CD4-positive, alpha-beta T cell (primary cell): Measurements from ENCODE around the gene LZTS3. TPM values are rescaled to one million over a fixed set of nuclear protein-coding genes. Genes with fewer than 3 reads are reported as not detected.
"Not testable (repeated sequence)": the region's sequence is repeated elsewhere in the genome, so short reads cannot be mapped to it uniquely, and the experiment has no call there.

Source experiments
- ATAC-seq: fragments of 200-7000 bp; cut with Tn5 transposase; one replicate; pipeline ENCODE4 v1.10.0; 2022; ENCODE audit warnings: mild to moderate bottlenecking; ENCODE audit not compliant: poor library complexity
- CTCF ChIA-PET: fragments of 350-600 bp; sonication (Branson Sonifier 250); formaldehyde crosslinking; loops from one replicate; lab custom pipeline; 2021; ENCODE audit warnings: antibody characterized with exemption, inconsistent platforms; lab: Charles Lee
- POLR2A ChIA-PET: fragments of 350-600 bp; sonication (Branson Sonifier 250); formaldehyde crosslinking; loops from one replicate; lab custom pipeline; 2021; ENCODE audit warnings: antibody characterized with exemption, inconsistent platforms; lab: Charles Lee
- DNase-seq, 14 experiments: peaks; one replicate each; pipeline ENCODE4 v3.0.0-alpha.2; 2013 to 2020; ENCODE audit warnings: mixed read lengths in 2 of 14
- H3K27ac ChIP-seq, 2 donors: one replicate each; pipeline versions ENCODE4 v1.5.1 to v1.7.0; 2013; ENCODE audit warnings: low read length in 2 of 2, low read depth in 1 of 2, mild to moderate bottlenecking in 1 of 2
- H3K27me3 ChIP-seq, 2 experiments: 1 replicate in 1 of 2; 2 replicates in 1 of 2; pipeline versions ENCODE4 v1.6.1 to v1.7.0; 2013; ENCODE audit warnings: low read length in 2 of 2, control low read depth in 1 of 2, mild to moderate bottlenecking in 1 of 2, moderate library complexity in 1 of 2; ENCODE audit not compliant: insufficient read depth in 2 of 2, control insufficient read depth in 1 of 2
- H3K36me3 ChIP-seq: one replicate; pipeline ENCODE4 v1.6.1; 2013; ENCODE audit warnings: low read length, control low read depth; ENCODE audit not compliant: insufficient read depth
- H3K4me1 ChIP-seq: one replicate; pipeline ENCODE4 v1.6.1; 2013; ENCODE audit warnings: low read length, control low read depth; ENCODE audit not compliant: insufficient read depth
- H3K4me3 ChIP-seq: one replicate; pipeline ENCODE4 v1.5.1; 2013; ENCODE audit warnings: mild to moderate bottlenecking, low read length, moderate library complexity
- H3K9me3 ChIP-seq, 2 experiments: 1 replicate in 1 of 2; 2 replicates in 1 of 2; pipeline versions ENCODE4 v1.6.1 to v1.7.0; 2013; ENCODE audit warnings: low read length in 2 of 2, mild to moderate bottlenecking in 2 of 2, control low read depth in 1 of 2, moderate library complexity in 1 of 2; ENCODE audit not compliant: control insufficient read depth in 1 of 2, insufficient read depth in 1 of 2
- H3K27ac Mint-ChIP-seq: one replicate; pipeline ENCODE4 v1.8.0; 2020; ENCODE audit warnings: mixed read lengths
- H3K27me3 Mint-ChIP-seq: one replicate; pipeline ENCODE4 v1.8.0; 2021; ENCODE audit warnings: mixed read lengths
- H3K36me3 Mint-ChIP-seq: one replicate; pipeline ENCODE4 v1.8.0; 2021; ENCODE audit warnings: low read depth, mixed read lengths
- H3K4me1 Mint-ChIP-seq: one replicate; pipeline ENCODE4 v1.8.0; 2021; ENCODE audit warnings: low read depth, mixed read lengths
- H3K4me3 Mint-ChIP-seq: one replicate; pipeline ENCODE4 v1.8.0; 2020; ENCODE audit warnings: mild to moderate bottlenecking, mixed read lengths
- H3K9me3 Mint-ChIP-seq: one replicate; pipeline ENCODE4 v1.8.0; 2020; ENCODE audit warnings: mixed read lengths
- CTCF ChIP-seq: fragments of 200-600 bp; IDR thresholded peaks from one replicate; pipeline ENCODE4 v1.8.0; 2022; ENCODE audit warnings: antibody characterized with exemption, mild to moderate bottlenecking
- intact Hi-C, 2 experiments: fragments of 100-400 bp; cut with DNase I in 1 of 2; cut with micrococcal nuclease in 1 of 2; formaldehyde crosslinking; loops; one replicate each; pipeline versions ENCODE4 v1.15.1 to v1.9.0; 2023 to 2025; cut with DNase I, micrococcal nuclease
- total RNA-seq, 174 experiments: library from RNA in 2 of 174; stranded (reverse) in 2 of 174; gene quantifications; one replicate each; pipeline ENCODE4 v1.2.3 and lab custom pipeline; 2021 to 2026

LZTS3 gene
- total RNA-seq, 2 experiments from 2014 or later: 22.2 to 22.4 TPM

GRCh38 chr20:3157817-3158216 lies 15.5 kb downstream of the LZTS3 start:
- intact Hi-C loops: loop anchor here (2.0 to 5.0 kb wide), 4 partner anchors 17 to 81 kb away; no protein-coding TSS in a partner anchor
- DNase-seq (no peak), ATAC-seq (peak; percentile 11)
- H3K4me3 ChIP-seq: peak overlapping the region; percentile 97
- Mint-ChIP-seq H3K4me3 (peak overlapping the region; percentile 87), H3K27ac (peak overlapping the region; percentile 94), H3K27me3 (no peaks in the 10 kb centered on the region), H3K36me3 (peaks cover 49% of the 10 kb centered on the region), H3K4me1 (peaks cover 67% of the 10 kb centered on the region), H3K9me3 (no peaks in the 10 kb centered on the region)
- H3K4me1 ChIP-seq: peaks cover 42% of the 10 kb centered on the region
- TF ChIP-seq CTCF: no peak
- no peaks in the 10 kb centered on the region for H3K27me3 ChIP-seq
- ChIA-PET CTCF (interaction anchor here (0.7 to 2.5 kb wide), 5 partner anchors 9 to 88 kb away, joined by 3 to 10 read pairs (median 4); partner anchors contain the start of gene LZTS3), POLR2A (interaction anchor here (0.6 to 2.4 kb wide), 13 partner anchors 9 to 104 kb away, joined by 3 to 13 read pairs (median 5); partner anchors contain the start of genes ITPA, LZTS3 and SLC4A11)
- no peaks in the 10 kb centered on the region for H3K9me3 ChIP-seq
- H3K36me3 ChIP-seq: peaks cover 7% of the 10 kb centered on the region
- peak overlapping the region in 1 of 2 donors; percentile 54 for H3K27ac ChIP-seq

GRCh38 chr20:3156811-3157619 lies 16.3 kb downstream of the LZTS3 start:
- peaks cover 7% of the 10 kb centered on the region for H3K36me3 ChIP-seq
- Mint-ChIP-seq H3K9me3 (no peaks in the 10 kb centered on the region), H3K4me3 (peak overlapping the region; percentile 87), H3K36me3 (peaks cover 56% of the 10 kb centered on the region), H3K4me1 (peaks cover 75% of the 10 kb centered on the region), H3K27ac (peak overlapping the region; percentile 94), H3K27me3 (no peaks in the 10 kb centered on the region)
- peak overlapping the region; percentile 47 to 48 for H3K27ac ChIP-seq
- H3K27me3 ChIP-seq: no peaks in the 10 kb centered on the region
- no peaks in the 10 kb centered on the region for H3K9me3 ChIP-seq
- POLR2A ChIA-PET: interaction anchor here (0.7 to 2.4 kb wide), 12 partner anchors 8 to 104 kb away, joined by 3 to 13 read pairs (median 6); partner anchors contain the start of genes ITPA, LZTS3 and SLC4A11
- H3K4me3 ChIP-seq: peak overlapping the region; percentile 97
- intact Hi-C loops: loop anchor here (2.0 to 5.0 kb wide), 3 partner anchors 34 to 80 kb away; no protein-coding TSS in a partner anchor
- H3K4me1 ChIP-seq: peaks cover 46% of the 10 kb centered on the region
- CTCF ChIA-PET: interaction anchor here (0.7 to 2.5 kb wide), 6 partner anchors 8 to 88 kb away, joined by 3 to 10 read pairs (median 4); partner anchors contain the start of gene LZTS3
- TF ChIP-seq CTCF: no peak
- peak; percentile 85 for ATAC-seq
- peak in 4 of 14 experiments; percentile 30 to 71 (median 61) for DNase-seq

GRCh38 chr20:3152057-3152644 lies 21.2 kb downstream of the LZTS3 start:
- DNase-seq, H3K9me3 Mint-ChIP-seq, intact Hi-C loops, ATAC-seq, H3K9me3 ChIP-seq, H3K27me3 Mint-ChIP-seq, H3K4me3 Mint-ChIP-seq, H3K27ac ChIP-seq, POLR2A ChIA-PET, H3K27me3 ChIP-seq, H3K4me3 ChIP-seq, CTCF ChIA-PET: not testable (repeated sequence)
- Mint-ChIP-seq H3K27ac (peak overlapping the region; percentile 39), H3K4me1 (peaks cover 81% of the 10 kb centered on the region), H3K36me3 (peaks cover 77% of the 10 kb centered on the region)
- H3K4me1 ChIP-seq: peaks cover 20% of the 10 kb centered on the region
- peaks cover 31% of the 10 kb centered on the region for H3K36me3 ChIP-seq
